Ascending aorta (tissue), 2 donors: Measurements from ENCODE around the gene HDAC9. TPM values are rescaled to one million over a fixed set of nuclear protein-coding genes. Genes with fewer than 3 reads are reported as not detected.

Experiments used
- DNase-seq, 2 donors: peaks; one replicate each; pipeline ENCODE4 v3.0.0-alpha.2; 2019; ENCODE audit warnings: low spot score in 2 of 2
- H3K27ac ChIP-seq, 2 donors: fragments of 200-600 bp; sonication (generic); one replicate each; pipeline ENCODE4 v1.5.1; 2016 to 2017; ENCODE audit warnings: mild to moderate bottlenecking in 1 of 2
- H3K27me3 ChIP-seq: fragments of 200-600 bp; sonication (generic); one replicate; pipeline ENCODE4 v1.5.1; 2017
- H3K36me3 ChIP-seq, 2 donors: fragments of 200-600 bp; sonication (generic); one replicate each; pipeline ENCODE4 v1.5.1; 2016
- H3K4me1 ChIP-seq, 2 donors: fragments of 200-600 bp; sonication (generic); one replicate each; pipeline ENCODE4 v1.5.1; 2016 to 2017; ENCODE audit warnings: mild to moderate bottlenecking in 1 of 2
- H3K4me3 ChIP-seq, 2 donors: fragments of 200-600 bp; sonication (generic); one replicate each; pipeline ENCODE4 v1.5.1; 2016 to 2017; ENCODE audit warnings: mild to moderate bottlenecking in 1 of 2
- H3K9me3 ChIP-seq, 2 donors: fragments of 200-600 bp; sonication (generic); one replicate each; pipeline ENCODE4 v1.5.1; 2016
- CTCF ChIP-seq, 3 experiments: fragments of 200-600 bp in 2 of 3; fragments of 450-650 bp in 1 of 3; sonication (generic) in 2 of 3; IDR thresholded peaks; one replicate each; pipeline ENCODE4 v1.5.1; 2016 to 2019; ENCODE audit warnings: antibody characterized with exemption in 3 of 3, mild to moderate bottlenecking in 1 of 3, moderate library complexity in 1 of 3
- intact Hi-C: fragments of 100-400 bp; cut with DNase I; formaldehyde crosslinking; loops from one replicate; pipeline ENCODE4 v1.15.1; 2023
- total RNA-seq: library from RNA; depleted of rRNA; stranded (reverse); fragments of >200 nt; gene quantifications from one replicate; pipeline ENCODE4 v1.1.0, GENCODE V29; 2016

HDAC9 gene
- total RNA-seq, 1 donor from 2014 or later: 33.4 TPM

GRCh38 chr7:18702071-18702829 lies 206.7 kb downstream of the HDAC9 start:
- H3K9me3 ChIP-seq: no peaks in the 10 kb centered on the region
- no peaks in the 10 kb centered on the region for H3K4me1 ChIP-seq
- TF ChIP-seq CTCF (IDR thresholded peaks at IDR 0.05): no peak
- no peak for DNase-seq
- no peaks in the 10 kb centered on the region for H3K27me3 ChIP-seq
- intact Hi-C loops: no loop called here
- no peak overlapping the region for H3K4me3 ChIP-seq
- no peaks in the 10 kb centered on the region for H3K36me3 ChIP-seq
- H3K27ac ChIP-seq: no peak overlapping the region

GRCh38 chr7:18703685-18704084 lies 208.1 kb downstream of the HDAC9 start:
- no peak for DNase-seq
- no peak for TF ChIP-seq CTCF (IDR thresholded peaks at IDR 0.05)
- Histone ChIP-seq H3K4me3 (no peak overlapping the region), H3K4me1 (no peaks in the 10 kb centered on the region), H3K9me3 (no peaks in the 10 kb centered on the region), H3K27ac (no peak overlapping the region), H3K36me3 (no peaks in the 10 kb centered on the region), H3K27me3 (no peaks in the 10 kb centered on the region)
- intact Hi-C loops: no loop called here

GRCh38 chr7:18706670-18707069 lies 211.1 kb downstream of the HDAC9 start:
- H3K9me3 ChIP-seq: no peaks in the 10 kb centered on the region
- no peak overlapping the region for H3K27ac ChIP-seq
- H3K4me1 ChIP-seq: no peaks in the 10 kb centered on the region
- no peaks in the 10 kb centered on the region for H3K36me3 ChIP-seq
- no peak for DNase-seq
- intact Hi-C loops: no loop called here
- no peak for TF ChIP-seq CTCF (IDR thresholded peaks at IDR 0.05)
- no peak overlapping the region for H3K4me3 ChIP-seq
- no peaks in the 10 kb centered on the region for H3K27me3 ChIP-seq

GRCh38 chr7:18708204-18708603 lies 212.7 kb downstream of the HDAC9 start:
- intact Hi-C loops: no loop called here
- H3K9me3 ChIP-seq: no peaks in the 10 kb centered on the region
- no peak for TF ChIP-seq CTCF (IDR thresholded peaks at IDR 0.05)
- H3K4me3 ChIP-seq: no peak overlapping the region
- no peaks in the 10 kb centered on the region for H3K27me3 ChIP-seq
- no peak for DNase-seq
- no peaks in the 10 kb centered on the region for H3K36me3 ChIP-seq
- H3K27ac ChIP-seq: no peak overlapping the region
- no peaks in the 10 kb centered on the region for H3K4me1 ChIP-seq

GRCh38 chr7:18715988-18716387 lies 220.4 kb downstream of the HDAC9 start:
- H3K4me3 ChIP-seq: no peak overlapping the region
- H3K4me1 ChIP-seq: no peaks in the 10 kb centered on the region
- TF ChIP-seq CTCF (IDR thresholded peaks at IDR 0.05): no peak
- H3K27me3 ChIP-seq: no peaks in the 10 kb centered on the region
- no peak for DNase-seq
- intact Hi-C loops: no loop called here
- H3K36me3 ChIP-seq: no peaks in the 10 kb centered on the region
- no peaks in the 10 kb centered on the region for H3K9me3 ChIP-seq
- no peak overlapping the region for H3K27ac ChIP-seq

GRCh38 chr7:18721429-18721828 lies 225.9 kb downstream of the HDAC9 start:
- DNase-seq: no peak
- no peak overlapping the region for H3K27ac ChIP-seq
- H3K36me3 ChIP-seq: no peaks in the 10 kb centered on the region
- no peaks in the 10 kb centered on the region for H3K27me3 ChIP-seq
- no peaks in the 10 kb centered on the region for H3K4me1 ChIP-seq
- H3K4me3 ChIP-seq: no peak overlapping the region
- intact Hi-C loops: no loop called here
- no peak for TF ChIP-seq CTCF (IDR thresholded peaks at IDR 0.05)
- no peaks in the 10 kb centered on the region for H3K9me3 ChIP-seq
